Non-pigmented ciliary epithelial cell (primary cell): ENCODE data around the gene HK3.

Source experiments
- DNase-seq: peaks from one replicate; pipeline ENCODE4 v3.0.0-alpha.2; 2010; ENCODE audit warnings: low read depth

The HK3 gene

DNA sequence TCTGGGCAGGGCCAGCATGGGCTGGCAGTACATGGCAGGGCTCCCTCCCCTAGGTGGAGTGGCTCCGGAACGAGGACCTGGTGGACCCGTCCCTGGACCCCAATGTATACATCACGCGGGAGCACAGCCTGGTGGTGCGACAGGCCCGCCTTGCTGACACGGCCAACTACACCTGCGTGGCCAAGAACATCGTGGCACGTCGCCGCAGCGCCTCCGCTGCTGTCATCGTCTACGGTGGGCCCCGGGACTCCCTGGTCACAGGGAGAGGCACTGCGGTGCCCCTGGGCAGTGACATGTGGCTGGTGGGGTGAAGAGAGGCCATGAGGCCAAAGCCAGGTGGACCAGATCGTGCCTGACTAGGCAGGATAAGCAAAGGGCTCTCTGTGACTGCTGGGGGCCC lies 30.4 kb downstream of the HK3 start:
- no peak for DNase-seq

DNA sequence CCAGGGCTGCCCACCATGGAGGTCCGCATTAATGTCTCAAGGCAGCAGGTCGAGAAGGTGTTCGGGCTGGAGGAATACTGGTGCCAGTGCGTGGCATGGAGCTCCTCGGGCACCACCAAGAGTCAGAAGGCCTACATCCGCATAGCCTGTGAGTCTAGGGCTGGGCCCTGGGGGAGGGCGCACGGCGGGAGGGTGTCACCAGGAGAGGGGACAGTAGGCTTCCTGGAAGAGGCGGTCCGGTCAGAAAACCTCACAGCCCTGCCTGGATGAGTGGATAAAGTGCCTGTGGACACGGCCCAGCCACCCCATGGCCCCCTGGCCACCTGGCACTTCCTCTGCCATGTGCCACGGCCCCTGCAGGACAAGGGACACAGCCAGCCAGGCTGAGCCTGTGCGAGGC lies 31.0 kb downstream of the HK3 start:
- DNase-seq = no peak

DNA sequence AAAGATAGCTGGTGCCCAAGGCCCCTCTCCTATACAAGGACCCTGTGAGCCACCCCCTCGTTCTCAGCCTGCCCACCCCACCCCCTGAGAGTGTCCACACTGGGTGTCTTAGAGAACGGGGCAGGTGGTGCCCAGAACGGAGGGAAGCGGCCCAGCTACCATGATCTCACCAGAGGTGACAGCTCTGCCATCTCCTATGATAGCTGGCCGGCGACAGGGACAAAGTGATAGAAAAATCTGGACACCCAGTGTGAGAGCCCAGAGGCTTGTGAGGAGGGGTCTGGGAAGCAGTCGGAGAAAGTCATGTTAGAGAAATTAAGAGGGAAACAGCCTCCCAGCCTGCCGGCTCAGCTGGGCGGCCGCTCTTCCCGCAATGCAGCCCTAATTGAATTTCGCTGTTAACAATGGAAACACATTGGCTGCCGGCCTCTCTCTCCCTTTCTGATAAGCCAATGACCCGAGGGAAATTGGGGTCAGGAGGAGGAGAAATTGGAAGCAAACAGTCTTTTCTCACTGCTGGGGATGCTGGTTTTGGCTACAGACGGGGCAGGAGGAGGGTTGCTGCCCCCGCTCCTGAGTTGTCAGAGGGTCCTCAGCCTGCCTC lies 32.3 kb downstream of the HK3 start:
- no peak for DNase-seq

DNA sequence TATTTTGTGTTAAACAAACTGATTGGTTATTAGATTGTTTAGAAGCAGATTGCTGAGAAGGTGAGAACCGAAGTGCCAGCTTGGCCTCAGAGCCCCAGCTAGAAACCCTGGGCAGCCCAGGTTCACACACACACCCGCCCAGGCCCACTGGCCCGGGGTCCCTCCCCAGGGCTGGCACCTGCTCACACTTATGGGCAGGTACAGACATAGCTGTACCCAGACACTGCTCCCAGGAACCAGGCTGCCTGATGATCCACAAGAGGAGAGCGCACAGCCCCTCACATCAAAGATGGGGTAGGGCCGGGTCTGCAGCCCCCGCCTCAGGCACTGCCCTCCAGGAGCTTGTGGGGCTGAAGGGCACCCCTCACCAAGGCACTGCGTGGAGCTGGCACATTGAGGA lies 33.2 kb downstream of the HK3 start:
- DNase-seq = no peak

DNA sequence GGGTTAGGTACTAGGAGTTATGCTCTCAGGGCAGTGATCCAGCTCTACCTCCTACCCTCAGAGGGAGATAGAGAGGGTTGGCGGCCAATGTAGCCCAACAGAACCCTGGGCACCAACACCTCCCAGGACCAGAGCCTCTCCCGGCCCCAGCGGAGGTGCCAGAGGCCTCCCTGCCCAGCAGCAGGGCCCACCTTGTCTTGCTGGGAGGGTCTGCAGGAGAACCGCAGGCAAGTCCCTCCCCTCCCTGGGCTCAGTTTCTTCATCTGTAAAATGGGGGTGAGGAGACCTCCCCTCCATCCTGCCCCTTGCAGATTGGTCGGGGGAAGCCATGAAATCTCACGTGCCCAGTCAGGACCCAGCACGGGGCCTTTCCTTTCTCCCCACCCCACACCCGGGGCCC lies 34.4 kb downstream of the HK3 start:
- DNase-seq = no peak

DNA sequence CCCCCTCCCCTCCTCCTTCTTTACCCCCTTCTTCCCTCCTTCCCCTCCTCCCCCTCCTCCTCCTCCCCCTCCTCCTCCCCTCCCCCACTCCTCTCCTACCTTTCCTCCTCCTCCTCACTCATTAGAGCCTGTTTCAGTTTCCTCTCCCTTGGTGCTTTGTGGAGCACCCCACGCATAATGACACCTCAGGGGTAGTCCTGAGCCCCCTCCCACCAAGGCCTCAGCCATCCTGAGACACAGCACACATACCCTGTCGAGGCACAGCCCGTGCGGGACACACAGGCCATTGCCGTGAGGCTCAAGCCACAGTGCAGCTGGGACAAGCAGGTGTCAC lies 35.4 kb downstream of the HK3 start:
- no peak for DNase-seq

DNA sequence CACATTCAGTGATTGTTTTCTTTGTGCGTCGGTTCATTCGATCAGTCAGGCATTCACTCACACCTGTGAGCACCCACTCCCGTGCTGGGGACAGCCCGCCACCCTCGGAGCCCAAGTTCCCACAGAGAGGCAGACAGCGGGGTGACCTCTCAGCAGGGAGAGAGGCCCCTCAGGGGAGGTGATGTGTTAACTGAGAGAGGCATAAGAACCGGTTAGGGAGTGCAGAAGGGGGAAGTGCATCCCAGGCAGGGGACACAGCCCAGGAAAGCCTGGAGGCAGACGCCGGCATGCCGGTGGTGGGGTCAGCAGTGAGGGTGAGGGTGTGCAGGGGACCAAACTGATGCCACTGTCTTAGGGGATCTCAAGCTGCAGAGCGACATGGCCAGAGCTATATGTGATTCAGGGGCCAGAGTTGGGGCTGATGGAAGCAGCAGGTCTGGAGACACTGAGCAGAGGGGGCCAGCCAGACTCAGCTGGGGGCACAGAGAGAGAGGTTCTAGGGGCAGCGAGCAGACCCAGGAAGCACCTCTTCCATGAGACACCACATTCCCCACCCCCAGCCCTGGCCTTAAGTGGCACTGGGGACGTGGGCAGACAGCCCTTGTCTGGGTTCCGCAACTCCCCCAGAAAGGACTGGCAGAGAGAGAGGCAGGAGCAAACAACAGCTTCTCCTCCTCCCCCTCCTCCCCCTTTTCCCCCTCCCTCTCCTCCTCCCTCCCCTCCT lies 35.9 kb downstream of the HK3 start:
- DNase-seq = no peak

DNA sequence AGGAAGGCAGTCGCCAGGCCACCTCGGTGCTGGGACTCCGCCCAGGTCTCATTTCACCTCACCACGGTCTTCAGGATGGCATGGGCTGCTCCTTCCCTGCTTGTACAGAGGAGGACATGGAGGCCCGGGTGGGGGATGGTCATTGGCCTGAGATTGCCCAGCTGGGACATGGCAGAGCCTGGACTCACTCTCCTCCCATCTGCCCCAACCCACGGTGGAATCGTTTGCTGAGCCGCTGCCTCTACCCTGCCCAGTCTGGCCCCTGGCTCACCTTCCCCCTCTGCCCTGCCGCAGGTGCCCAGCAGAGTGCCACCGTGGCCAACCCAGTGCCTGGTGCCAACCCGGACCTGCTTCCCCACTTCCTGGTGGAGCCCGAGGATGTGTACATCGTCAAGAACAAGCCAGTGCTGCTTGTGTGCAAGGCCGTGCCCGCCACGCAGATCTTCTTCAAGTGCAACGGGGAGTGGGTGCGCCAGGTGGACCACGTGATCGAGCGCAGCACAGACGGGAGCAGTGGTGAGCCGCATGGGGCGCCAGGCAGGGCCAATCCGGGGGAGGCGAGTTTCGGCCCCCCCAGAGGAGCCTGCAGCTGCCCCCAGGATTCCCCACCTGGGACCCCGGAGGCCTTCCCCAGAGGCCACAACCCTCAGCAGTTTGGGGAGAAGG lies 36.7 kb downstream of the HK3 start:
- no peak for DNase-seq

DNA sequence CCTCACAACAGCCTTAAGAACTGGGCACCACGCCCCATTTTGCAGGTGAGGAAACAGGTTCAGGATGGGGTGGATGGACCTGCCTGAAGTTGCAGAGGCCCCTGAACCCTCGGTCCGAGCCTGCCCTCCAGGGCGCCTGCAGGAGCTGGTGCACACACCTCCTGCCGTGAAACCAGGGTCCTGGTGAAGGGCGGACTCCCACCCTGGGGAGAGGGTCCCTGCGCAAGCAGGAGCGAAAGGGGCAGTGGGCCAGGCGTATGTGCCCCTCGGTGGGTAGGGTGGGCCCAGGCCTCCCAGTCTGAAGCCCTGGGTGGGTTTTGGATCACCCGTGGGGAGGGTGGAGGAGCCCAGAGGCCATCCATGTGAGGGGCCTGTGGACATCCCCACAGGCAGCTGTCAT lies 37.9 kb downstream of the HK3 start:
- no peak for DNase-seq

DNA sequence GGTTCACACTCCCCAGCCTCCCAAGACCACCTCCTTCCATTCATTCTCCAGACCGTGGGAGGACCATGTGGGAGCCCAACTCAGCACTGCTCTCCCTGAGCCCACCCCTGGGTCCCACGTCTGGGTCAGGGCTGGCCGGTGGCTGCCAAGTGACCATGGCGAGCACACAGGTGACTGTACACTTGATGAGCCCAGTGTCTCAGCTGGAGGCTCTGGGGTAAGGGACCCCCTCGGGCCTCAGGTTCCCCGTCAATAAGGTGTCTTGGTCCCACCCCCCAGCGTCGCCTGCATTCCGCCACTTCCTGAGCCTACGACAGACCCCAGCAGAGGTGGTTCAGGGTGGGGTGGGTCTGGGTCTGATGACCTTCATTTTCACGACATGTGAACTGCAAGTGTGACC lies 38.8 kb downstream of the HK3 start:
- no peak for DNase-seq

DNA sequence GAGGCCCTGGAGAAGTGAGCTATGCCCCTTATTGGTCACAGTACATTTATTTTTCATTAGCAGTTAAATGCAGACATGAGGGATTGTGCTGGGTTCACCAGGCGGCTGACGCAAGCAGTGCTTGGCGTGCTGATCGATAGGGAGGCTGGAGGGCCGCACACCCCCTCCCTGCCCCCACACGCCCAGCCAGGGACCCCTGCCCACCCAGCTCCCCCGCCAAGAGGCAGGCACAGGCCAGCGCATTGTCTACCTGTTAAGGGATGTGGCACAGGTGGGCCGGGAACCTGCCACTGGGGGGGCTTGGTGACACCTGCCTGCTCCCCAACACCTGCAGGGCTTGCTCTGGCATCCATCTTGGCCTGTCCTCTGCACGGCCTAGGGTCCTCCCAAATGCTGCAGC lies 39.2 kb downstream of the HK3 start:
- no peak for DNase-seq

DNA sequence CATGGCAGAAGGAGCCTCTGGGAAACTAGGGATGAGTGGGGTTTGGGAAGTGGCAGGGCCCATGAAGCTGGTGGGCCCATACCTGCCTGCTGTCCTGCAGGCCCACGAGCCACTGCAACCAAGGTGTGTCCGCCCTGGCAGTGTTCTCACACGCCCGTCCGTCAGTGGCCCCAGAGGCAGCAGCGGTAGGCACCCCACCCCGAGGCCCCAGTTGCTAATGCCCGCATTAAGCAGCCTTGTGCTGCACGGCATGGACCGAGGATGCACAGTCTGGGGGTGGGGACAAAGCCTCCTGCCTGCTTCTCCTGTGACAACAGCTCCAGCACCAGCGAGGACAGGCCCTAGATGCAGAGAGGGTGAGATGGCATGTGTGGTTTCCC lies 41.3 kb downstream of the HK3 start:
- DNase-seq = no peak

DNA sequence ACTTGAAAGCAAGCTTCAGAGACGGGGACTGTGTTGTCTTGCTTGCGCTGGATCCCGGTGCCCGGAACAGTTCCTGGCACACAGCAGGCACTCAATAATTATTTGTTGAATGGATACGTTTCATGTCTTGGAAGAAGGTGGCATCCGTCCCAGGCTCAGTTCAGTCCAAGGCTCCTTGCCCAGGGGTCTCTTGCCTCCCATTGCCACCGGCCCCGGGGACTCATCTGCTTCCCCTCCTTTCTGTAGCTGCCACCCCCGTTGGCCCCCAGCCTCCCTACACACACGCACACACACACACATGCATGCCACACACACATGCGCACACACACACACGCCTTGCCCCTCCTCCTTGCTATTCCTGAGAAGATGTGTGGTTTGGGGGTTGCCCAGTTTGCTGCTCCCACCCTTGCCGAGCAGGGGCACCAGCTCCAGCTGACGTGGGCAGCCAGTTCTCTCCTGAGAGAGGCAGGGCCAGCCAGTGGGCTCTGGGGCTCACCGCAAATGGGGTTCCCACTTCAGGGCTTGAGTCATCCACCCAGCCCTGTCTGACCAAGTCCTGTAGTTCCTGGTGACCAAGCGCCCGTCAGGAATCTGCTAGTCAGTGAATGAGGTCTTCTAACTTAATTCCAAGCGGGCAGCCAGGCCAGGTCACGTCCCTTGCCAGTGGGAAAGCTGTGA lies 41.8 kb downstream of the HK3 start:
- no peak for DNase-seq

DNA sequence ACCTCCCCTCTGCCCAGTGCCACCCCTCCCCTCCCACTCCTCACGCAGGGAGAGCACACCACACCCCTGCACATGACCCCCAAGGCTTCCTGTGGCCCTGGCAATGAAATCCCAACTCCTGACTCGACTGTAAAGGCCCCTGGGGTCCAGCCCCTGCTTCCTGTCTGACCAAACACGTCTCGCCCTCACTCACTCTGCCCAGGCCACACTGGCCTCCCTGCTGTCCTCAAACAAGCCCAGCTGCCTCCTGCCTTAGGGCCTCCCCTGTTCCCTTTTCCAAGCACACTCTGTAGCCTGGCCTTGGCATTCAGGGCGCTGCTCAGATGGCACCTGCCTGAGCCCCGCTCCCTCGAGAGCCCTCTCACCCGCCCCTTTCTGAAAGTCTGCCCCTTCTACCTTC lies 42.4 kb downstream of the HK3 start:
- no peak for DNase-seq

DNA sequence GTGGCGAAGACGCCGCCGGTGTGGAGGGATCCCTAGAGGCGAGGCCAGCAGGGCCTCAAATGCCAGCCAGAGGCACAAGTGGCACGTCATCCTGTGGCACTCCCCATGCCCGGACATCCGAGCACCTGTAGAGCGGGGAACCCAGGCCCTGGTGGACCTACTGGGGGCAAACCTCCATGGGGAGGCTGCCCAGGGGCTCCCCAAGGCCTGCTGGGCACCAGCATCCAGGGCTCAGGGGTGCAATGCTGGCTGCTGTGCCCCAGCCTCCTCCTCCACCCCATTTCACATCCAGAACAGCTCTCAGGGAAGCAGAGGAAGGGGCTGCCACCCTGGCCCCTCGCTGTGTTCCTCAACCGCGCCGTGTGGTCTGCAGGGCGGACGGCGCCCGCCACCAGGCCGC lies 43.5 kb downstream of the HK3 start:
- no peak for DNase-seq

DNA sequence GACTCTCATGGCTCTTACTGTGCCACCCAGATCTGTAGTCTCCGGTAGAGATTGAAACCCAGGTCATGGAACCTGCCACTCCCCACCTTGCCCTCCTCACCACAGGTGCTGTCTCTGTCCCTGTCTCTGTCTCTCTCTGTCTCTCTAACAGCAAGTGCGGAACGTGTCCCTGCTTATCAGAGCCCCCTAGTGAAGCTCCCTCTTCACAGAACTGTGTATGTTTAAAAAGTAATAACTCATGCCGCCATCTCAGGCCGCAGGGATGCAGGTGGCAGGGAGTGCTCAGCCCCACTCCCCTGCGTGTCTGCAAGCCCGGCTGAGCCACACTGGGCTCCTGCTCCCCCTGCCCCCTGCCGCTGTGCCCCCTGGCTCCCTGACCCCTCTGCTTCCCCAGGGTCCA lies 45.0 kb downstream of the HK3 start:
- no peak for DNase-seq

DNA sequence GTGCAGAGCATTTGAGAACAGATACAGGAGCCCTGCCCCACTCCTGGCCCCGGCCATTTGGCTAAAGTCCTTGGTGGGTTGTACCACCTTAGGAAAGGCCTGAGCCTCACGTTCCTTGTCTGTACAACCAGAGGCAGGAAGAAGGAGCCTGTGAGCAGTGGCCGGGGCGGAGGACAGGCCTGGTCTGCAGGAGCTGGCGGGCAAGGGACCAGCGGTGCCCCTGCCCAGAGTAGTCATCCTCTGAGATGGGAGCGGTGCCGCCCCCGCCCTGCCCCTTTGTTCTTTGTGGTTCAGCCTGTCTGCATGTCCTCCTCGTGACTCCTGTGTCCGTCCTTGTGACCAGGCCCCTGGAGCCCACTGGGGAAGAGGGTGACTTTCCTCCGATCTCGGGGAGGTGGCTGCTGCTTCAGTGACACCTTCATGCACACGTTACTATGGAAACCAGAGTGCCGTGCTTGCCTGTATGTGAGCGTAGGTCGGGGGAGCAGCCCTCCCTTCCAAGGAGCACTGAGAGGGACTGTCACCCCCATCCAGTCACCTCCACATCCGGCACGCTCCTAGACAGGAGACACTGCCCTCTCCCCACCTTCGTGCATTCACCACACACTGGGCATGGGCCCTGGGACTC lies 45.9 kb downstream of the HK3 start:
- no peak for DNase-seq

DNA sequence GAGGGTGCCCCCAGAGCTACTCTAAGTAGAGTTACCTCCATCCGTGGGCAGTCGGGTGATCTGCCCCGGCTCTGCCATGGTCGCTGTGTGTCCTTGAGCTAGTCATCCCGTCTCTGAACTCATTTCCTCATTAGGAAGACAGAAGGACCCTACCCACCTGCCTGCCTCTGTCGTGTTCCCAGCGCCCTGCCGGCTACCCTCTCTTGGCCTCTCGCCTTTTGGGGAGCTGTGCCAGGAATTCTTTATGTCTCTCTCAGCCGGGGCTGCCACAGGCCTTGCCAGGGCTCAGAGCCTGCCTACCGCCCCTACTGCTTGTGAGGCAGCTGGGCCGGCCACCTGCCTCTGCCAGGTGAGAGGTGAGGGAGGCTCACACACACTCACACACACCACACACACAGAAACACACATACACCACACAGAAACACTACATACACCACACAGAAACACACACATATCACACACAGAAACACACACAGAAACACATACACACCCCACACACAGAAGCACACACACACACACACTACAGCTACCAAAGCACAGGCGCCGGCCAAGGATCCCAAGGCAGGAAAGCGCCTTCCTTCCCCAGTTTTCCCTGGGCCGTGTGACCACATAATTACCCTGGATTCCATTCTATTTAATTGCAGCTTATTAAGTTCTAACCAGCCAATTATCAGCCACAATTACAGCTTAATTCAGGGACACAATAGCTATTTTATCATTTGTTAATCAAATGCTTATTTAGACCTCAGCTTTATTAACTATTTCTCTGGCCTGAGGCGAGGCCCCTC lies 47.1 kb downstream of the HK3 start:
- no peak for DNase-seq

DNA sequence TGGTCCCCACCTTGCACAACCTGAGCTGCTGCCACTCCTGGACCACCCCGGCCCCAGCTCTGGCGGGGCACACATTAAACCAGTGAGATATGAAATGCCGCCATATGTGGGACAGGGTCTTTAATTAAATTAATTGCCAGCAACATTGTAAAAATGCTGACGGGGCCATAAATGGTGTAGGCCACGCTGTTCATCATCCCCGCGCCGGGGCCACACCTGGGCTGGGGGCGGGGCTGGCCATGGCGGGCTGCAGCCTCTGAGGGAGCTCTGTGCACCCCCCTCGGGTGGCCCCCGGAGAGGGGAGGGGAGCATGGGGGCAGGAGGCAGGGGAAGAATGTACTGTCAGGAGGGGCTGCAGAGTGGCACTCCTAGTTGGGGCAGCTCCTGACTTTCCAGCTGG lies 47.8 kb downstream of the HK3 start:
- no peak for DNase-seq

DNA sequence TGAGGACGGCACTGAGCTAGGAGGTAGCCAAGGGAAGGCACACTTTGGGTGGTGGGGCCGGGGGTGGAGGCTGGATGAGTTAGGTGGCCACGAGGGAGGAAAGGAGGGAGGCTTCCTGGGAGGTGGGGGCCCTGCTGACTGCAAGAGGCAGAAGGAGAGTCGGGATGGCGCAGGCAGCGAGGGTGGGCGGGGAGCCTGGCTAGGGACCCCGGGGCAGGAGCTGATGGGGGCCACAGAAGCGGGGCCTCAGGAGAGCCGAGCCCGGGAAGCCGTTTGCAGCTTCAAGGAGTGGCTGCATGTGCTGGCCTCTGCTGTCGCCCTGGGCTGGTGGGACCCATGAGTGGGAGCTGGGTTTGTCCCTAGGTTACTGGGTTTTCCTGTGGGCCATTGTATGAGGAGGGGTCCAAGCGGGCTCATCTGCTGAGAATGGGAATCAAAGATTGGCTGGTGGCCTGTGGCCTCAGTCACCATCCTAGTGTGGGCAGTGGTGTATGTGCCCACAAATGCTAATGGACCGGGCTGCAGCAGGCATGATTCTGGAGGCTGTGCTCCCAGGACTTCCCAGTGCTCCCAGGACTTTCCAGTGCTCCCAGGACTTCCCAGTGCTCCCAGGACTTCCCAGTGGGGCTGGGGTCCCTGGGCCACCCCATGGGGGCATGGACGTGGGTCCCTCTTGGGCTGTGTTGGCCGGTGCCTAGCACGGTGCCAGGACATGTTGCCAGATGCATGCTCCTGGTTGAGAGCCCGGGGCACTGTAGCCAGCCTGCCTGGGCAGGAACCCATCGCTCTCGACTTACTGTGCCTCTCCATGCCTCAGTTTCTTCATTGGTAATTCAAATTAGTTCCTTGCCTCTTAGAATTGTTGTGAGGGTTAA lies 48.5 kb downstream of the HK3 start:
- no peak for DNase-seq

DNA sequence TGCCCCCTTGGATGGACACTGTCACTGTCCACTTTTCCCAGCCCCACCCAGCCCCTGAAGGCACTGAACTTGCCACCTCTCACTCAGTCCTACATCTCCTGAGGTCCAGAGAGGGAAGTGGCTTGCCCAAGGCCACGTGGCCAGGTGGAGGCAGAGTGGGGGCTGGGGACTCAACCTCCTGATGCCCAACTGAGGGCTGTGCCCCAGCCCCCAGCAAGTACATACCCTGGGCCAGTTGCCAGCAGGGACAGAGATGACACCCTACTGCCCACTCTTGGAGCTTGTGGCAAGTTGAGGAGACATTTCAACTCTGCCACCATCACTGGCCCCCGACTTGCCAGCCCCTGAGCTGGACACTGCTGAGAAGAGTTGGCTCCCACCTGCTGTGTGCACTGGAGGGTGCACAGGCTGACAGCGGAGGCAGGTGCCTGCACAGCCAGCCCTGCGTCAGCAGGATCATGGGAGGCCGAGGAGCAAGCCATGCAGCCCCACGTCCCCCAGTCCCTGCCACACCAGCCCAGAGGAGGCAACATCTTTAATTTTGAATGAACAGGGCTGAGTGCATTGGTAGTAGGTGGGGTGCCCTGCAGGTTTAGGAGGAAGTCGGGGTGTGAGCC lies 49.4 kb downstream of the HK3 start:
- DNase-seq = no peak
